Right lobe of liver (tissue), 6 donors: ENCODE data around the gene TM9SF3. TPM values are rescaled to one million over a fixed set of nuclear protein-coding genes. Genes with fewer than 3 reads are reported as not detected.

ENCODE experiments used
- ATAC-seq, 4 donors: fragments of 200-7000 bp; cut with Tn5 transposase; one replicate each; pipeline ENCODE4 v1.9.1; 2020; ENCODE audit warnings: mild to moderate bottlenecking in 4 of 4, moderate library complexity in 4 of 4
- DNase-seq, 3 donors: peaks; one replicate each; pipeline ENCODE4 v3.0.0-alpha.2; 2020
- H3K27ac ChIP-seq, 3 donors: fragments of 200-600 bp; one replicate each; pipeline ENCODE4 v1.8.0; 2022
- H3K27me3 ChIP-seq, 2 donors: fragments of 200-600 bp; one replicate each; pipeline ENCODE4 v1.8.0; 2022
- H3K36me3 ChIP-seq, 4 donors: fragments of 200-600 bp; sonication (generic) in 1 of 4; one replicate each; pipeline versions ENCODE4 v1.5.1 to v1.8.0; 2017 to 2022; ENCODE audit warnings: control low read depth in 1 of 4
- H3K4me1 ChIP-seq, 4 donors: fragments of 200-600 bp; sonication (generic) in 1 of 4; one replicate each; pipeline versions ENCODE4 v1.5.1 to v1.8.0; 2017 to 2022; ENCODE audit warnings: control low read depth in 1 of 4
- H3K4me3 ChIP-seq, 3 donors: fragments of 200-600 bp; one replicate each; pipeline ENCODE4 v1.8.0; 2022
- H3K9me3 ChIP-seq, 4 donors: fragments of 200-600 bp; sonication (generic) in 1 of 4; one replicate each; pipeline versions ENCODE4 v1.5.1 to v1.8.0; 2017 to 2022; ENCODE audit warnings: control low read depth in 1 of 4
- CTCF ChIP-seq, 4 donors: fragments of 200-600 bp in 3 of 4; fragments of 450-650 bp in 1 of 4; IDR thresholded peaks; one replicate each; pipeline versions ENCODE4 v1.5.1 to v1.8.0; 2016 to 2022; ENCODE audit warnings: antibody characterized with exemption in 4 of 4, mild to moderate bottlenecking in 2 of 4
- POLR2A ChIP-seq: fragments of 450-650 bp; IDR thresholded peaks from one replicate; pipeline ENCODE4 v1.6.1; 2017; ENCODE audit warnings: antibody characterized with exemption, mild to moderate bottlenecking
- WGBS: methylation state at CpG from one replicate; pipeline ENCODE4 v1.1.6; 2018; ENCODE audit warnings: low coverage, low lambda C conversion rate; ENCODE audit not compliant: insufficient coverage; ENCODE audit errors: missing lambda C conversion rate; 5-methylcytosine and 5-hydroxymethylcytosine counted together
- intact Hi-C, 2 donors: fragments of 100-400 bp; cut with DNase I; formaldehyde crosslinking; loops; one replicate each; pipeline versions ENCODE4 v1.11.2 to v1.14.1; 2022
- total RNA-seq, 6 experiments: library from RNA; depleted of rRNA in 2 of 6; stranded (reverse); fragments of >200 nt in 2 of 6; fragmentation: NEBNext Ultra II Directional in 3 of 6; extraction: Animal tissue kit (Norgen Biotek cat#: 25700) in 3 of 6; gene quantifications; one replicate each; pipeline versions ENCODE4 v1.1.0 to v1.2.4, GENCODE V29; 2016 to 2023
- donor health status: DM: no; HTN: yes; CAD: no.
- donor health status: DM: no; HTN: no; CAD: no.
- donor health status: DM: no; HTN: no; CAD: no.
- donor health status: DM: no; HTN: yes; CAD: no.
- donor health status: DM: no; HTN: yes; CAD: no.

Gene TM9SF3
- total RNA-seq, 6 experiments from 2014 or later = 45.0 to 96.6 (median 71.8) TPM

GRCh38 chr10:96596422-96597407 is 9.9 kb upstream of the TM9SF3 start:
- H3K27me3 ChIP-seq = no peaks in the 10 kb centered on the region
- no peak overlapping the region for H3K27ac ChIP-seq
- H3K9me3 ChIP-seq = no peaks in the 10 kb centered on the region
- TF ChIP-seq POLR2A (no peak), CTCF (IDR thresholded peaks at IDR 0.05) (no peak)
- WGBS = 40% methylated on average over 1 of the region's 1 CpG
- H3K36me3 ChIP-seq = peaks cover 0 to 69% (median 19%) of the 10 kb centered on the region in 4 donors
- H3K4me1 ChIP-seq = no peaks in the 10 kb centered on the region
- intact Hi-C loops = no loop called here
- DNase-seq = no peak
- H3K4me3 ChIP-seq = no peak overlapping the region
- ATAC-seq = no peak

GRCh38 chr10:96595741-96596140 is 8.9 kb upstream of the TM9SF3 start:
- TF ChIP-seq POLR2A = no peak
- no peak for TF ChIP-seq CTCF (IDR thresholded peaks at IDR 0.05)
- ATAC-seq (peak in 1 of 4 donors; percentile 11), DNase-seq (no peak)
- no peak overlapping the region for H3K27ac ChIP-seq
- no peaks in the 10 kb centered on the region for H3K4me1 ChIP-seq
- H3K9me3 ChIP-seq = no peaks in the 10 kb centered on the region
- WGBS = 100% methylated on average over 3 of the region's 4 CpGs
- H3K36me3 ChIP-seq = peaks cover 0 to 61% (median 16%) of the 10 kb centered on the region in 4 donors
- intact Hi-C loops = no loop called here
- H3K27me3 ChIP-seq = no peaks in the 10 kb centered on the region
- H3K4me3 ChIP-seq = no peak overlapping the region

GRCh38 chr10:96591946-96592345 is 5.1 kb upstream of the TM9SF3 start:
- H3K27ac ChIP-seq = no peak overlapping the region
- H3K4me3 ChIP-seq = no peak overlapping the region
- no peaks in the 10 kb centered on the region for H3K9me3 ChIP-seq
- H3K27me3 ChIP-seq = no peaks in the 10 kb centered on the region
- peaks cover 0 to 15% (median 5%) of the 10 kb centered on the region in 4 donors for H3K4me1 ChIP-seq
- intact Hi-C loops = no loop called here
- ATAC-seq (no peak), DNase-seq (no peak)
- TF ChIP-seq CTCF (IDR thresholded peaks at IDR 0.05) (no peak), POLR2A (no peak)
- 67% methylated on average over 1 of the region's 1 CpG for WGBS
- H3K36me3 ChIP-seq = peaks cover 0 to 29% (median 9%) of the 10 kb centered on the region in 4 donors

- peak overlapping the region in 2 of 3 donors; percentile 5 to 93 for H3K27ac ChIP-seq
- no peak for ATAC-seq
These were observed 2.0 kb upstream of the TM9SF3 start for GRCh38 chr10:96588616-96589419.

More at GRCh38 chr10:96588616-96589419, 2.0 kb upstream of the TM9SF3 start:
- peaks cover 0 to 33% (median 11%) of the 10 kb centered on the region in 4 donors for H3K4me1 ChIP-seq
- H3K36me3 ChIP-seq = peaks cover 0 to 10% (median 2%) of the 10 kb centered on the region in 4 donors
- WGBS = 34% methylated on average over 5 of the region's 5 CpGs
- H3K27me3 ChIP-seq = no peaks in the 10 kb centered on the region
- H3K9me3 ChIP-seq = no peaks in the 10 kb centered on the region
- H3K4me3 ChIP-seq = no peak overlapping the region
- TF ChIP-seq POLR2A (no peak), CTCF (IDR thresholded peaks at IDR 0.05) (no peak)
- intact Hi-C loops = no loop called here
- no peak for DNase-seq
